Fibroblast of peridontal ligament (primary cell): ENCODE data around the gene ZBTB20.

Experiments used
- DNase-seq: peaks from one replicate; pipeline ENCODE4 v3.0.0-alpha.2; 2010; ENCODE audit errors: extremely low read depth

Gene ZBTB20

GRCh38 chr3:115089481-115089880 lies 57.6 kb downstream of the ZBTB20 start:
- DNase-seq = no peak

GRCh38 chr3:115087512-115087911 lies 59.6 kb downstream of the ZBTB20 start:
- no peak for DNase-seq

GRCh38 chr3:115086344-115086743 lies 60.7 kb downstream of the ZBTB20 start:
- DNase-seq = no peak

- DNase-seq = no peak
Observed at GRCh38 chr3:115085197-115085865, 61.8 kb downstream of the ZBTB20 start.

- DNase-seq = no peak
Observed at GRCh38 chr3:115084686-115085085, 62.4 kb downstream of the ZBTB20 start.

GRCh38 chr3:115082260-115082659 lies 64.8 kb downstream of the ZBTB20 start:
- DNase-seq = no peak

- DNase-seq = no peak
Observed at GRCh38 chr3:115081444-115081843, 65.6 kb downstream of the ZBTB20 start.

- DNase-seq = no peak
Observed at GRCh38 chr3:115077501-115078250, 69.4 kb downstream of the ZBTB20 start.

GRCh38 chr3:115074502-115074901 lies 72.6 kb downstream of the ZBTB20 start:
- no peak for DNase-seq

- peak; percentile 54 for DNase-seq
Observed at GRCh38 chr3:115072265-115073021, 74.6 kb downstream of the ZBTB20 start.

GRCh38 chr3:115071601-115072000 lies 75.5 kb downstream of the ZBTB20 start:
- DNase-seq = peak; percentile 81

- DNase-seq = peak; percentile 42
Observed at GRCh38 chr3:115071166-115071565, 75.9 kb downstream of the ZBTB20 start.

GRCh38 chr3:115068799-115069198 lies 78.3 kb downstream of the ZBTB20 start:
- DNase-seq = no peak

- peak; percentile 51 for DNase-seq
Observed at GRCh38 chr3:115062412-115062956, 84.6 kb downstream of the ZBTB20 start.

GRCh38 chr3:115062009-115062408 lies 85.1 kb downstream of the ZBTB20 start:
- no peak for DNase-seq

- no peak for DNase-seq
Observed at GRCh38 chr3:115052906-115053305, 94.2 kb downstream of the ZBTB20 start.

GRCh38 chr3:115042351-115042750 lies 104.7 kb downstream of the ZBTB20 start:
- DNase-seq = peak; percentile 35

GRCh38 chr3:115040673-115041286 lies 106.3 kb downstream of the ZBTB20 start:
- peak; percentile 71 for DNase-seq

- DNase-seq = no peak
Observed at GRCh38 chr3:115040246-115040645, 106.8 kb downstream of the ZBTB20 start.

- DNase-seq = no peak
Observed at GRCh38 chr3:115038817-115039216, 108.3 kb downstream of the ZBTB20 start.

GRCh38 chr3:115022835-115023398 lies 124.2 kb downstream of the ZBTB20 start:
- no peak for DNase-seq

- DNase-seq = peak; percentile 29
Observed at GRCh38 chr3:115022199-115022598, 124.9 kb downstream of the ZBTB20 start.
